Measurements from ENCODE around the gene MBD3L1.

MBD3L1 gene

DNA sequence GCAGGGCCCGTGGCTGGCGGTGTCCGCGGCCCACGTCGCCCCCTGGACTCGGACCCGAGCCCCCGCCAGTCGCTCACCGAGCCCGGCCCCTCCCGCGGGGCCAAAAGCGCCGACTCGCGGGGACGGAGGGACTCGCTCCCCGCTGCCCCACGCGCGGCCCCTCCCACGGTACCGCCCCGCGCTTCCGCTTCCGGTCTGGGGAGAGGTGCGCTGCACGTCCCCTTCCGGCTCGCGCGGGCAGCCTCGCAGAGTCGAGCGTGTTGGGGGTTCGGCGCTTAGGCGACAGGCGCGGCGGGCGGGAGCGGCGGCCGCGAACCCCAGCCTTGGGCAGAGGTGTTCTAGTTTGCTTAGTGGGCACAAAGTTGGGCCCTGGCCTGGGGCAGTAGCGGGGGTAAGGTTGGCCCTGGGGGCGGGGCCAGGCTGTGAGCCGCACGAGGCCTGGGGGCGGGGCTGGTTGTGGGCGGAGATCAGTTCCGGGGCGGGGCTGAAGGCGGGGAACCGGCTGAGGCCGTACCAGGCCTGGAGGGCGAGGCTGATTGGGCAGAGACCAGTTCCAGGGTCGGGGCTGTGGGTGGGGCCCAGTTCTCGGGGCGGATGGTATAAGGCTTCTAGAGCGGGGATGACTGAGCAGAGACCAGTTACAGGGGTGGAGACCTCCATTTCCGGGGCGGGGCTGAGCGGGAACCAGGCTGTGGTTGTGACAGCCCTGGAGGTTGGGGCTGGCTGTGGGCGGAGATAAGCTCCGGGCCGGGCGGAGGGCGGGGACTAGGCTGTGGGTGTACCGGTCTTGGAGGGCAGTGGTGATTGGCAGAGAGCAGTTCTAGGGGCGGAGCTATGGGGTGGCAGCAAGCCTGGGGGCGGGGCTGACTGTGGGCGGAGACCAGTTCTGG, at the start of gene MBD3L1, which contains the start of gene ZNF558:
Gene MBD3L1 (plus strand): TSS at position 246 of the 890 bp plus-strand sequence. CDS start 10,302 bp downstream, outside the sequence.
Gene ZNF558 (minus strand): TSS at position 173 of the 890 bp plus-strand sequence. CDS start 9,645 bp downstream, outside the sequence.
- peak; percentile 88 for DNase-seq

- no peak for DNase-seq
Observed at GRCh38 chr19:8794823-8795222, 37.4 kb upstream of the MBD3L1 start.

GRCh38 chr19:8806661-8807060, 25.5 kb upstream of the MBD3L1 start:
- DNase-seq, result no peak

- DNase-seq, result no peak
Observed at GRCh38 chr19:8811315-8812172, 20.6 kb upstream of the MBD3L1 start.

DNA sequence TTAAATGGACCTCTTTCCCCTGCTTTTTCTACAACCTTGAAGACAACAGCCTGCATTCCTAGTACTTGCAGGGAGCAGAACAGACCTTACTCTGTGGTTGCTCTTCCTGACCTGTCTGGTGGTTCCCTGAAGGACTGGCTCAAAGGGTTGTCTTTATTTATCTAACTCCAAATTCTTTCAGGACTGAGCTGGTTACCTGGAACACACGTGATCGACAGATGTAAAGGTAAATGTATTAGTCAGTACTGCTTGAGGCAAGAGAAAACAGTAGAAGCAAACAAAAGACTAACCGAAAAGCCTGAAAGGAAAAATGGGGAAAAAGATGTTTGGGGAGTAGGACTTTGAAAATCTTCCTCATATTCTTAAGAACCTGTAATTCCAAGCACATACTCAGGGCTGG, 18.0 kb upstream of the MBD3L1 start:
- no peak for DNase-seq

DNA sequence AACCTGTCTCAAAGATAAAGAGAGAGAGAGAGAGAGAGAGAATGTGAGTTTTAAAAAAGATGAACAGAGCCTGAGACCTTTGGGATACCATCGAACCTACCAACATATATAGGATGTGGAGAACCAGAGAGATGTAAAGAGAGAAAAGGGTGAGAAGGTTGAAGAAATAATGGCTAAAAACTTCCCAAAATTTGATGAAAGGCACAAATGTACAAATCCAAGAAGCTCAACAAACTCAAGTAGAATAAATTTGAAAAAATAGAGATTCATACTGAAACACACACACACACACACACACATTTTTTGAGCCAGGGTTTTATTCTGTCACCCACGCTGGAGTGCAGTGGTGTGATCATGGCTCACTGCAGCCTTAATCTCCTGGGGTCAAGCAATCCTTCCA, 16.4 kb upstream of the MBD3L1 start:
- no peak for DNase-seq

GRCh38 chr19:8820234-8820633, 11.9 kb upstream of the MBD3L1 start:
- DNase-seq, result no peak

DNA sequence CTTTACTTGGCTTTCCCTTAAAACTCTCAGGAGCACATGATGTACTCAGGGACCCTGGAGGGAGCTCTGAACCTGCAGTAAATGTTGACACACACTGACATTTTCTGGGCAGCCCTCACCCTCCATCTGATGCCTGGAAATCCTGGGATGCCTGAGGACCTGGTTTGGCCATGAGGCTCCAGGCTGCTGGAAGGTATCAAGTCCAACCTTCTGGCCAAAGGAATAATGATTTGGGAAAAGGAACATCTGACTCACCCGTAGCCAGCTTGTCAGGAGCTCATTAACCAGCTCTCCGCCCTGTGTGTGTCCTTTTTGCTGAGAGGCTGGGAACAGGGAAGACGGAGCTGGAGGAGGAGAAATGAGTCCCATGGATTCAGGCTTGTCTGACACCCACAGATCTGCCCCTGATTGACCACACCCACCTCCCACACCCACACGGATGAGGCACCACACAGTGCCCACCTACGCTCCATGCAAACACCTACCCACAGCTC, 10.4 kb upstream of the MBD3L1 start:
- no peak for DNase-seq

GRCh38 chr19:8826371-8826770, 5.8 kb upstream of the MBD3L1 start:
- no peak for DNase-seq

GRCh38 chr19:8827277-8827676, 4.9 kb upstream of the MBD3L1 start:
- no peak for DNase-seq

DNA sequence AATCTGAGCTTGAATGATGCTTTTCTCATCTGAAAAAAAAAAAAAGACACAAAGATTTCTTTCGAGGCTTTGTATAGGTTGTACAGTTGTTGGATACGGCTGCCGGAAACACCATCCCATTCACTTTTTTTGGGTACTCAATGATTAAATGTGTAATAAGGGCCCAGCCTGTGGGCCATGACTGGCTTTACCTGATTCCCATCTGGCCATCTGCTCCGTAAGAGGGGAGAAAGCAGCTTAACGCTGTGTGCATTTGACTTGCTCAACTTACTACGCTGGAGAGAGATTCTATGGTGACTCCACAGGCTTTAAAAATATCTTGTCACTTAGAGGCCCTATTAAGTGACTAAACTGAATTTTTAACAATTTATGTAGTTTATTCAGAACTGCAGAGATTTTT, 804 bp upstream of the MBD3L1 start:
- no peak for DNase-seq

DNA sequence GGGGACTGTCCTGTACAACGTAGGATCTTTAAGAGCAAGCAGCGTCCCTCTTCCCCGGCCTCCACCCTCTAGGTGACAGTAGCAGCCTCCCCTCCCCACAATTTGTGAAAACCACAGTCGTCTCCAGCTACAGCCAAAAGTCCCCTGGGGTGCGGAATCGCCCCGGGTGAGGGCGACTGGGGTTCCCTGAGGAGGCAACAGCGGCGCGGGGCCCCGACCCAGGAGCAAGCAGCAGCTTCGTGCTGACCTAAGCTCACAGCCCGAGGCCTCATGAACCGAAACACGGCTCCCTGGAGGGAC, 395 bp upstream of the MBD3L1 start:
- DNase-seq, result no peak

DNA sequence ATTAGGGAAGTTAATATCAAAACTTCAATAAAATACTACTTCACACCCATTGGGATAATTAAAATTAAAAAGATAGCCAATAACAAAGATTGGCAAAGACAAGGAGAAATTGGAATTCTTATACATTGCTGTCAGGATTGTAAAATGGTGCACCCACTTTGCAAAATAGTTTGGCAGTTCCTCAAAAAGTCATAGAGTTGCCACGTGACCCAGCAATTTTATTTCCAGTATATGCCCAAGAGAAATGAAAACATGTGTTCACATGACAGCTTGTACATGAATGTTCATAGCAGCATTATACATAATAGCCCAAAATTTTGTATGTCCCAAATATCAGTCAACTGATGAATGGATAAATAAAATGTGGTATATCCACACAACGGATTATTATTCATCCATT, 3.3 kb downstream of the MBD3L1 start:
- DNase-seq, result no peak

DNA sequence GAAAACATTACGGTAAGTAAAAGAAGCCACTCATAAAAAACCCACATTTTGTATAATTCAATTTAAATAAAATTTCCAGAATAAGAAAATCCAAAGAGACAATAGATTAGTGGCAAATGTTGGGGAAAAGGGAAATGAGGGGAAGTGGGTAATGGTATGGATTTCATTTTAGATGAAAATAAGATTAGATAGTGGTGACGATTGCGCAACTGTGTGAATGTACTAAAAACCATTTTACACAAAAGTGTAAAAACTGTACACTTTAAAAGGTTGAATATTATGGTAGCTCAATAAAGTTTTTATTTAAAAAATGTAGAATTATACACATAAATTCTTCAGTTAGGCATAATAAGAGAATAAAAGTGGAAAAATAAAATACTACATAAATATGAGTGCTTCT, 3.7 kb downstream of the MBD3L1 start:
- no peak for DNase-seq

GRCh38 chr19:8840708-8841107, 8.5 kb downstream of the MBD3L1 start:
- no peak for DNase-seq

- no peak for DNase-seq
Observed at GRCh38 chr19:8846819-8847218, 14.6 kb downstream of the MBD3L1 start.

DNA sequence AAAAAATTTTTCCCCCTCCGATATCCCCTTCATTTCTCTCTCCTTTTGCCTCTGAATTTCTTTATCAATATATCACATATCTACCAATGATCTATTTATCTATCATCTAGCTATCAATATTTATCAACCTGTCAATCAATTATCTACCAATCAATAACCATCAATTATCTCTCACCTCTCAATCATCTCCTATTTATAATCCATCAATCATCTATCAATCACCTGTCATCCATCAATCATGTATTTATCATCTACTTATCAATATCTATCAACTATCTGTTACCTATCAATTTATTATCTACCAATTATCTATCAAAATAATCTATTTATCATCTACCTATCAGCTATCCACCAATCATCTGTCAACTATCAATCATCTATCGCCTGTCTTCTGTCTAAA, 17.1 kb downstream of the MBD3L1 start:
- no peak for DNase-seq

DNA sequence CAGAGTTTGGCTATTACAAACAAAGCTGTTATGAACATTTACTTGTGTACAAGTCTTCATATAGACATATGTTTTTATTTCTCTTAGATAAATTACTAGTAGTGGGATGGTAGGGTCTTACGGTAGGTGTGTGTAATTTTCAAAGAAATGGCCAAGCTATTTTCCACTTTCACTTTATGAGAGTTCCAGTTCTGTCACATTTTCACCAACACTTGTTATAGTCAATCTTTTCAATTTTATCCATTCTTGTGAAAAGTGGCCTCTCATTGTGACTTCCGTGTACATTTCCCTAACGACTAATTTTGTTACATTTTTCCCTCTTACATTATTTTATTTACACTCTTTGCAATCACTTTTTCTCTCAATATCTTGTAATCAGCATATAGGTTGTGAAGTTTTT, 18.3 kb downstream of the MBD3L1 start:
- no peak for DNase-seq

DNA sequence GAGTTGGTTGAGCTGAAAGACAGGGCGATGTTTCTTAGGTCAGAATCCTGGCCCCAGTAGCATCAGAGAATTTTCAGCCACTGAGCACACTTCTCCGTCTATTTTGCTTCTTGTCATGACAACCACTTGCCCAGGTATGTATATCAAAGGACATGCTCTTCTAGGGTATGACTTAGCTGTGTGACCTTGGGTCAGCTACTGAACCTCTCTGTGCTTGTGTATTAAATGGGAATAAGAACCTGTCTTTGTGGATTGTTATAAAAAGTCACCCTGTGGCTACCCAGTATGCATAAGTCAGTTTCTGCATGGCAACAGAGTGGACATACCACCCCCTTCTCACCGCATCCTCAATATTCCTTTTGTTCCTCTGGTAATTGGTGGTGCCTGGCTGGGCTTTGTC, 26.1 kb downstream of the MBD3L1 start:
- no peak for DNase-seq

- no peak for DNase-seq
Observed at GRCh38 chr19:8866344-8866743, 34.2 kb downstream of the MBD3L1 start.

DNA sequence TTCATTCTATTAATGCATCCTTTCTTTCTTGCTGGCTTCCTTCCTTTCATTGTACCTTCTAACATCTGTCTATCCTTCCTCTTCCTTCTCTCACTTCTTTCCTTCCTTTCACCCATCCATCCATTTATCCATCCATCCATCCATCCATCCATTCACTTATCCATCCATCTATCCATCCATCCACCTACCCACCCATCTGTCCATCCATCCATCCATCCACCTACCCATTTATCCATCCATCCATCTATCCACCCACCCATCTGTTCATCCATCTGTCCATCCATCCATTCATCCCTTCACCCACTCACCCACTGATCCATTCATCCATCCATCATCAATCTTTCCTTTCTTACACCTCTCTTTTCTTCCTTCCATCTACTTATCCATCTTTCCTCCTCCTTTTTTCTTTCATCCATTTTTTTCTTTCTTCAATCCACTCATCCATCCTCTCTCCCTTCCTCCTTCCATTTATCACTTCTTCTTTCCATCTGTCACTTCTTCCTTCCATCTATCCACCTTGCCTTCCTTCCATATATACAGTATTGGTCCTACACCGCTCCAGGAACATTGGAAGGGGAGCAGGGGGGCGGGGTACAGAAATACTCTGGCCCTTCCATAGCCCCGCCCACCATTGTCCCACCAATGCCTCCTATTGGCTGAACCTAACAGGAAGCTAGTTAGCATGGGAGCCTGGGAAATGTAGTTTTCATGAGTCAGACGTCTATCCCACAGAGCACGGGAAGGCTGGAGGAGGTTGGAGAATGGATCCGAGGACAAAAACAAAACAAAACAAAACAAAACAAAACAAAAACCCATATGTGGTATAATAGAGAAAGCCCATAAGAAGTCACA, 45.9 kb downstream of the MBD3L1 start:
- DNase-seq, result no peak

DNA sequence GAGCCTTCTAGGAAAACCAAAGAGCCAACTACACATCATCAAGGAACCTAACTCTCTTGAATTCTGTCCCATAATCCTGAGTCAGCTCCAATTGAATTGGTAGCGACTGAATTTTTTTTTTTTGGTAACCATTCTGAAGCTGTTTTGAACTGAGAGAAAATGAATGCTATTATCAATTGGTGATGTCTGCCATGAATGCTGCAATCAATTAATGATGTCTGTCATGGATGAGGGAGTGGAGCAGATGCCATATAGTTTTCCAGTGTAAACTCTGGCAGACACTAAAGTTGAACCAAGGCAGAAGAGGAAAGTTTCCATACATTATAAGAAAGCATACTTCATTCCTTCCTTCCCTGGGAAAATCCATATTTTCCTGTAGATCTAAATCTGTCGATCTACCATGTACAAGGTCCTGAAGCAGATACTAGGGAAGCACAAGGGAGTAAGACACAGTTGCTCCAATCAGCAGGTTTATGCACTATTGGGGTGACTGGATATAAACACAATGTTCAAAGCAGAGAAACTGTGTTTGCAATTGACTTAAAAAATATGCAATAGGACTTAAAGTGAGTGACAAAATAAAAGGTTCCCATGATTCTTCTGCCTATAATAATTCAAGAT, 48.8 kb downstream of the MBD3L1 start:
- no peak for DNase-seq

Measured in NCI-H1417 treated with DMSO at 0.1 percent for 48 hours (cell line).